Subcutaneous abdominal adipose tissue (tissue), 5 donors: ENCODE data around the gene APC2.

Source experiments
- H3K27ac ChIP-seq: one replicate; pipeline ENCODE4 v1.7.0; 2013; ENCODE audit warnings: low read depth, mild to moderate bottlenecking, inconsistent platforms, low read length, moderate library complexity
- H3K27me3 ChIP-seq, 5 donors: one replicate each; pipeline ENCODE4 v1.7.0; 2013; ENCODE audit warnings: low read length in 5 of 5, inconsistent platforms in 1 of 5; ENCODE audit not compliant: control insufficient read depth in 5 of 5, insufficient read depth in 4 of 5
- H3K36me3 ChIP-seq, 5 donors: one replicate each; pipeline ENCODE4 v1.7.0; 2013; ENCODE audit warnings: low read length in 5 of 5; ENCODE audit not compliant: control insufficient read depth in 5 of 5, insufficient read depth in 5 of 5
- H3K4me1 ChIP-seq, 5 donors: one replicate each; pipeline ENCODE4 v1.7.0; 2013; ENCODE audit warnings: low read length in 5 of 5, mild to moderate bottlenecking in 3 of 5, moderate library complexity in 1 of 5; ENCODE audit not compliant: control insufficient read depth in 5 of 5, insufficient read depth in 5 of 5
- H3K4me3 ChIP-seq, 5 donors: one replicate each; pipeline ENCODE4 v1.7.0; 2013; ENCODE audit warnings: low read length in 5 of 5, low read depth in 1 of 5
- H3K9ac ChIP-seq, 5 donors: one replicate each; pipeline ENCODE4 v1.7.0; 2013; ENCODE audit warnings: low read length in 5 of 5, mild to moderate bottlenecking in 4 of 5, moderate library complexity in 3 of 5
- H3K9me3 ChIP-seq, 5 donors: one replicate each; pipeline ENCODE4 v1.7.0; 2013; ENCODE audit warnings: low read length in 5 of 5; ENCODE audit not compliant: control insufficient read depth in 5 of 5
- donor health status: healthy.
- donor health status: healthy.
- donor health status: healthy.
- donor health status: healthy.
- donor health status: healthy.

APC2 gene

GRCh38 chr19:1455336-1456120, 5.6 kb downstream of the APC2 start:
- Histone ChIP-seq H3K9me3 (no peaks in the 10 kb centered on the region), H3K9ac (no peak overlapping the region), H3K27me3 (peaks cover 38 to 57% (median 54%) of the 10 kb centered on the region in 5 donors), H3K4me3 (no peak overlapping the region), H3K36me3 (peaks cover 0 to 8% (median 2%) of the 10 kb centered on the region in 5 donors), H3K4me1 (peaks cover 5 to 32% (median 29%) of the 10 kb centered on the region in 5 donors), H3K27ac (no peak overlapping the region)

DNA sequence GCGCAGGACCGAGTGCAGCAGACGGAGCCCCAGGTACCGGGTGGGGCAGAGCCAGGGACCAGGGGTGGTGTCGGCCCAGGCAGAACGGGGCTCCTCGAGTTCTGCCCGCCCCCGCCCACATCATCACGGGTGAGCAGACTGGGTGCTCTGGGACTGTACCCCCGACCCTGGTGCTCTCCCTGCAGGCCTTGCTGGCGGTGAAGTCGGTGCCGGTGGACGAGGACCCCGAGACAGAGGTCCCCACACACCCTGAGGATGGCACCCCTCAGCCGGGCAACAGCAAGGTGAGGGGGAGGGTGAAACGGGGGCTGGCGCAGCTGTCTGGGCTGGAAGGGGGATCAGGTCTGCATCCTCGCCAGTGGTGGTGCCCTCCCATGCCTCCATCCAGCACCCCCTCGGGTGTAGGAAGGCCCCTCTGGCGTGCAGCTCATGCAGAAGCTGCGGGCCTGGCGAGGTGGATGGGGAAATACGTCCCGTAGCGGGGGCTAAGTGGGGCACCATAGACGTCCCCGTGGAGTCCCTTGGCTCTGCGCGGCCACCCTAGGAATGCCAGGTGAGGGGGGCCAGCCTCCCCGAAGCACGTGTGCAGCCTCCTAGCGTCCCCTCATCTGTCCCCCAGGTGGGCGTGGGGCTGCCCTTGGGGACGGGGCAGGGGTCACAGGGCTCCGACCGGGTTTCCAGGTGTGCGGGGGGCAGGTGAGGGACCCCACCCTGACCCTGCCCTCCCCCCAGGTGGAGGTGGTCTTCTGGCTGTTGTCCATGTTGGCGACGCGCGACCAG, 6.4 kb downstream of the APC2 start:
- Histone ChIP-seq H3K9me3 (no peaks in the 10 kb centered on the region), H3K27me3 (peaks cover 30 to 50% (median 46%) of the 10 kb centered on the region in 5 donors), H3K4me1 (peaks cover 5 to 32% (median 29%) of the 10 kb centered on the region in 5 donors), H3K36me3 (peaks cover 0 to 16% (median 7%) of the 10 kb centered on the region in 5 donors), H3K9ac (no peak overlapping the region), H3K4me3 (no peak overlapping the region), H3K27ac (no peak overlapping the region)

DNA sequence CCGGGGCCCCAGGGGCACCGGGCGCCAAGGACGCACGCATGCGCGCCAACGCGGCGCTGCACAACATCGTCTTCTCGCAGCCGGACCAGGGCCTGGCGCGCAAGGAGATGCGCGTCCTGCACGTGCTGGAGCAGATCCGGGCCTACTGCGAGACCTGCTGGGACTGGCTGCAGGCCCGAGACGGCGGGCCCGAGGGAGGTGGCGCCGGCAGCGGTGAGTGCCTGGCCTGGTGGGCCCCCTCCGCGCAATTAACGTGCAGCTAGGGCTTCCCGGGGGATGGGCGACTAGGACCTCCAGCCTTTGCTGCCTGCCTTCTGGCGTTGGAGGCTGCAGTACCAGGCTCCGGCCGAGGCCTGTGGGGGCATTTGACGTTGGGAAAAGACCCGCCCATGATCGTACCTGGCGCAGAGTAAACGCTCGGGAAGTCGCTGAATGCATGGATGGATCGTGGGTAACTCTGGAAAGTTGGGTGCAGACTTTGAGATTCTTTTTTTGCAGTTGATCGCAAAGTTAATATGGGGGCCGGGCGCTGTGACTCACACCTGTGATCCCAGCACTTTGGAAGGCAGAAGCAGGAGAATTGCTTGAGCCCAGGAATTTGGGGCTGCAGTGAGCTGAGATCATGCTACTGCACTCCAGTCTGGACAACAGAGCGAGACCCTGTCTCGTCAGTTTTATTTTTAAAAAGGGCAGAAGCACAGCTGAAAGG, 7.3 kb downstream of the APC2 start:
- no peak overlapping the region for H3K27ac ChIP-seq
- H3K9me3 ChIP-seq: no peaks in the 10 kb centered on the region
- H3K27me3 ChIP-seq: peaks cover 30 to 43% (median 38%) of the 10 kb centered on the region in 5 donors
- H3K9ac ChIP-seq: no peak overlapping the region
- H3K4me1 ChIP-seq: peaks cover 5 to 32% (median 29%) of the 10 kb centered on the region in 5 donors
- H3K36me3 ChIP-seq: peaks cover 0 to 17% (median 7%) of the 10 kb centered on the region in 5 donors
- no peak overlapping the region for H3K4me3 ChIP-seq

- H3K4me3 ChIP-seq: no peak overlapping the region
- H3K9ac ChIP-seq: no peak overlapping the region
- H3K27me3 ChIP-seq: peaks cover 22 to 36% (median 30%) of the 10 kb centered on the region in 5 donors
- peaks cover 0 to 17% (median 7%) of the 10 kb centered on the region in 5 donors for H3K36me3 ChIP-seq
- H3K9me3 ChIP-seq: no peaks in the 10 kb centered on the region
- H3K4me1 ChIP-seq: peaks cover 5 to 29% (median 27%) of the 10 kb centered on the region in 5 donors
- H3K27ac ChIP-seq: no peak overlapping the region
Measured at GRCh38 chr19:1457892-1458291, 8.0 kb downstream of the APC2 start.

DNA sequence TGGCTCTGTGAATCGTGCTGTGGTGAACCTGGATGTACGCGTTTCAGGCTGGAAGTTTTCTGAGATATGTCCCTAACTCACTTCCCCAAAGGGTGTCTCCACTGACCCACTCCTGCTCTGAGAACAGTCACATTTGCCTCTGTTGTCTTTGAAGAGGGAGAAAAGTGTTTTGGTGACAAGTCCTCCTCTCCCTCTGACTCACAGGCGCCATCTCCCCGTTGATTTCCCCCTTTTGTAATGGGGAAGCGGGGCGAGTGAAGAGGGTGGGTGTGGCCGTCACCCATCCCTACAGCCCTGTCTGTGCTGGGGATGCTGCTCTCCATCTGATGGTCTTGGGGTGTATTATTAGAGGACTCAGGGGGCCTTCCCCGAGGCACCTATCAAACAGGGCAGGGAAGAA, 9.6 kb downstream of the APC2 start:
- H3K9ac ChIP-seq: no peak overlapping the region
- H3K27ac ChIP-seq: no peak overlapping the region
- H3K27me3 ChIP-seq: peaks cover 19 to 29% (median 27%) of the 10 kb centered on the region in 5 donors
- H3K4me1 ChIP-seq: peaks cover 0 to 17% (median 13%) of the 10 kb centered on the region in 5 donors
- H3K36me3 ChIP-seq: peaks cover 0 to 17% (median 7%) of the 10 kb centered on the region in 5 donors
- H3K9me3 ChIP-seq: no peaks in the 10 kb centered on the region
- no peak overlapping the region for H3K4me3 ChIP-seq

DNA sequence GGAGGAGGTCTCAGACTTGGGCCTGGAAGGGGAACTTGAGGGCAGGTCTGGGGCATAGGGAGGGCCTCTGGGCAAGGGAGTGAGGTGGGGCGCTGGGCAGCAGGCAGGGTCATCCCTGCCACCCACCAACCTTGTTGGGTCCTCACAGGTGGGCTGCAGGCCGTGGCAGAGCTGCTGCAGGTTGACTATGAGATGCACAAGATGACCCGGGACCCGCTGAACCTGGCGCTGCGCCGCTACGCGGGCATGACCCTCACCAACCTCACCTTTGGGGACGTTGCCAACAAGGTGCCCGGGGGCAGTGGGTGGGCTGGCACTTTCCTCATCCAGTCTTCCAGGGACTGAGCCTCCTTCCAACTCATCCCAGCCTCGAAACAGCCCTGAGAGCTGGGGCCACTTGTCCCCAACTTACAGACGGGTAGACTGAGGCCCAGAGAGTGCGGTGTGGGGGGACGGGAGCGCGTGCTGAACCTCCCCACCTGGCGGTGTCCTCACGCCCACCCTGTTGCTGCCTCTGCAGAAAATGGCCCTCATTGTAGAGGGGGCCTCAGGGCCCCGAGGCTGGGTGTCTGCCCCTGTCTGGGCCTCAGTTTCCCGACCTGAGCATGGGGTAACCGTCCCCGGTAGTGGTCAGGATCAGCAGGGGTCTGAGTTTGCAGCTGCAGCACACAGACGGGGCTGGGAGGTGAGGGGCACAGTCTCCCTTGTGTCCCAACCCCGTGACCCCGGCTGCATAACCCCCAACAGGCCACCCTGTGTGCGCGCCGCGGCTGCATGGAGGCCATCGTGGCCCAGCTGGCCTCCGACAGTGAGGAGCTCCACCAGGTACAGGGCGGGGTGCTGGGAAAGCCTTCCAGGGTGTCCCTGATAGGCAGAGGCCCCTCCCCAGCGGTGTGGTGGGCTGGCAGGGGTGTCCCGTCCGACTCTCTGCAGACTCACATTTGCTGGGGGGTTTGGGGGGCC, 10.4 kb downstream of the APC2 start:
- H3K4me1 ChIP-seq: peaks cover 0 to 13% (median 10%) of the 10 kb centered on the region in 5 donors
- H3K27me3 ChIP-seq: peaks cover 22 to 29% (median 28%) of the 10 kb centered on the region in 5 donors
- H3K36me3 ChIP-seq: peaks cover 0 to 17% (median 7%) of the 10 kb centered on the region in 5 donors
- no peak overlapping the region for H3K4me3 ChIP-seq
- no peak overlapping the region for H3K27ac ChIP-seq
- H3K9me3 ChIP-seq: no peaks in the 10 kb centered on the region
- no peak overlapping the region for H3K9ac ChIP-seq

- Histone ChIP-seq H3K27ac (no peak overlapping the region), H3K36me3 (peaks cover 0 to 17% (median 7%) of the 10 kb centered on the region in 5 donors), H3K4me1 (peaks cover 0 to 16% (median 11%) of the 10 kb centered on the region in 5 donors), H3K4me3 (no peak overlapping the region), H3K27me3 (peaks cover 13 to 30% (median 26%) of the 10 kb centered on the region in 5 donors), H3K9ac (no peak overlapping the region), H3K9me3 (no peaks in the 10 kb centered on the region)
Measured at GRCh38 chr19:1461862-1462261, 11.9 kb downstream of the APC2 start.

DNA sequence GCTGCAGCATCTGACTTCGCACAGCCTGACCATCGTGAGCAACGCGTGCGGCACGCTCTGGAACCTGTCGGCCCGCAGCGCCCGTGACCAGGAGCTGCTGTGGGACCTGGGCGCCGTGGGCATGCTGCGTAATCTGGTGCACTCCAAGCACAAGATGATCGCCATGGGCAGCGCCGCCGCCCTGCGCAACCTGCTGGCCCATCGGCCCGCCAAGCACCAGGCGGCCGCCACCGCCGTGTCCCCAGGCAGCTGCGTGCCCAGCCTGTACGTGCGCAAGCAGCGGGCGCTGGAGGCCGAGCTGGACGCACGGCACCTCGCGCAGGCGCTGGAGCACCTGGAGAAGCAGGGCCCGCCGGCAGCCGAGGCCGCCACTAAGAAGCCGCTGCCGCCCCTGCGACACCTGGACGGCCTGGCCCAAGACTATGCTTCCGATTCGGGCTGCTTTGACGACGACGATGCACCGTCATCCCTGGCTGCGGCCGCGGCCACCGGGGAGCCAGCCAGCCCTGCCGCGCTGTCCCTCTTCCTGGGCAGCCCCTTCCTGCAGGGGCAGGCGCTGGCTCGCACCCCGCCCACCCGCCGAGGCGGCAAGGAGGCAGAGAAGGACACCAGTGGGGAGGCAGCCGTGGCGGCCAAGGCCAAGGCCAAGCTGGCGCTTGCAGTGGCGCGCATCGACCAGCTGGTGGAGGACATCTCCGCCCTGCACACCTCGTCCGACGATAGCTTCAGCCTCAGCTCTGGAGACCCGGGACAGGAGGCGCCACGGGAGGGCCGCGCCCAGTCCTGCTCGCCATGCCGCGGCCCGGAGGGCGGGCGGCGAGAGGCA, 15.5 kb downstream of the APC2 start:
- Histone ChIP-seq H3K9ac (no peak overlapping the region), H3K4me1 (peaks cover 0 to 50% (median 39%) of the 10 kb centered on the region in 5 donors), H3K36me3 (peaks cover 0 to 9% (median 5%) of the 10 kb centered on the region in 5 donors), H3K4me3 (peak overlapping the region in 1 of 5 donors; percentile 18), H3K27me3 (peaks cover 29 to 44% (median 37%) of the 10 kb centered on the region in 5 donors), H3K27ac (no peak overlapping the region), H3K9me3 (no peaks in the 10 kb centered on the region)
